SK-N-MC (cell line): ENCODE data around the gene COQ8A.

Source experiments
- FOXP2 ChIP-seq: optimal IDR thresholded peaks from 2 replicates; pipeline ENCODE3; 2011; ENCODE audit warnings: mild to moderate bottlenecking, moderate library complexity; ENCODE audit not compliant: insufficient read depth; ENCODE audit errors: extremely low read length, control extremely low read depth
- POLR2AphosphoS5 ChIP-seq: IDR thresholded peaks from 2 replicates; pipeline ENCODE4 v1.6.1; 2012; ENCODE audit warnings: mild to moderate bottlenecking, low read depth, low read length, borderline replicate concordance

DNA sequence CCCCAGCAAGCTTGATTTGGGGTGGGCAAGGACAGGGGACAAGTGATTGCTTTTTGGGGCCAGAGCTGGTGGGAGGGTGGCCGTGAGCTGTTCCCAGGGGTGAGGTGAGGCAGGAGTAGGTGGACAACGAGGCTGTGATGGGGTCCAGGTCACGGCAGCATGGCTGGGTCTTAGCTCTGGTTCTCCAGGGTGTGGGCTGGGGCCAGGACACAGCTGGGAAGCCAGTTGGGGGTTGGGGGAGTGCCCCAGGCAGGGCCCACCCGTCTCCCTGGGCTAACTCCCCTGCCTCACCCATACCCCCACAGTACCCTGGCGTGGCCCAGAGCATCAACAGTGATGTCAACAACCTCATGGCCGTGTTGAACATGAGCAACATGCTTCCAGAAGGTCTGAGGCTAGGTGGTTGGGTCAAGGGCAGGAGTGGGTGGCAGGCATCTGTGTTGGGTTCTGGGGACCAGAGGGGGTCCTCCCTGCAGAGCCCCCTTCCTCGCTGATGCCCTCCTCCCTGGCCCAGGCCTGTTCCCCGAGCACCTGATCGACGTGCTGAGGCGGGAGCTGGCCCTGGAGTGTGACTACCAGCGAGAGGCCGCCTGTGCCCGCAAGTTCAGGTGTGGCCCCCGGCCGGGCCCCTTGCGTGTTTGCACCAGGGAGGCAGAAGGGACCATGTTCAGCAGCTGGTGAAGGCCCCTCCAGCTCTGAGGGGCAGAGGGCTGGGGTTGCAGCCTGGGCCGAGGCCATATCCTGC lies 43.3 kb downstream of the COQ8A start:
- TF ChIP-seq POLR2AphosphoS5 = no peak
- no peak for TF ChIP-seq FOXP2
